IPS-NIHi7 (cell line): Measurements from ENCODE around the gene ANKRD2.

Experiments
- DNase-seq: peaks from one replicate; pipeline ENCODE4 v3.0.0; 2012; ENCODE audit warnings: mixed read lengths; ENCODE audit errors: extremely low spot score

ANKRD2 gene

DNA sequence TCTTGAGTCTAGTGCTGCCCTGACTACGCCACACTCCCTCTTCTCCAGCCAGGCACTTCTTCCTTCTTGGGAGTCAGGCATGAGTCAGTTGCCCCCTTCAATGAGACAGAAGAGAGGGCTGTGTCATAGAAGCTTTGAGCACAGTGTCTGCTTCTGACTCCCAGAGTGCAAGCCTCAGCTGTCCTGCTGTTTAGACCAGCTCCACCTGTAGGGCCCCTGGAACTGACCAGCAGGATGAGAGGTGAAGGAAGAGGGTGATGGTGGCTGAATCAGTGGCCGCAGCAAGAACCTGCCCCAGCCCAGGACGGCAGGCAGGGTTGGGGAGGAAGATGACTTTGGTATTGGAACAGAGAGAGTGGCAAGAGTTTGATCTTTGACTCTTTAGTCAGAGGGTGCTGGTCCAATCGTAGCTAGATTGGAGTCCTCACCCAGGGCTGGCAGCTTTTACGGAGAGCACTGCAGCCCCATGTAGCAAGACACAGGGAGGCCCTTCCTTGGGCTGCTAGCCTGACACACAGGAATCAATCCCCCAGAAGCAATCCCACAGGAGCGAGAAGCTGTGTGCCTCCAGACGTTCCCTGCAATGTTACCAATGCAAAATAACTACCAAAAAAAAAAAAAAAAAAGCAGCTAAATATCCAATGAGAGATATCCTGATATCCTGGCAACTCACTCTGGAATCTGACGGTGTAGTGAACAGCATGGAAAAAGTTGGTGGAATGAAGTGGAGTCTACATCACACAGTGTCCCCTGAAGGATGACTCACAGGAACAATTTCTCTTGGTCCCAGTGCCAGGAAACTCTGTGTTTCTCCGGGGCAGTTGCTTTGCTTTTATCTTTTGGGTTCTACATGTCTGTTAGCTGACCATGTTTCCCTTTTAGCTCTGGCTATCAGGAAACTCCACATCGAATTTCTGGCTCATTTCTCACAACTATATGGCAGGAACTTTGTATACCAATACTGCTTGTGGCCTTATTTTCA is 23.8 kb downstream of the ANKRD2 start:
- no peak for DNase-seq

DNA sequence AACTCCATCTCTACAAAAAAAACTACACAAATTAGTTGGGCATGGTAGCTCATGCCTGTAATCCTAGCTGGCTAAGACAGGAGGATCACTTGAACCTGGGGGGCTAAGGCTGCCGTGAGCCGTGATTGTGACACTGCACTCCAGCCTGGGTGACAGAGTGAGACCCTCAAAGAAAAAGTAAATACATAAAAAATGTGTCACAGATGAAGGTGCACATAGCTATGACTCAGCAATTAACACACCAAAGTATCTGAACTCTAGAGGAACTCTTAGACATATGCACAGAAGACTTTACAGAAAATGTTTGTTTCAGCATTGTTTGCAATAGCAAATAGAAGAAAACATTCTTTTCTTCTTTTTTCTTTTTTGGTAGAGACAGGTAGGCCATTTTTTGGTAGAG is 25.2 kb downstream of the ANKRD2 start:
- no peak for DNase-seq

DNA sequence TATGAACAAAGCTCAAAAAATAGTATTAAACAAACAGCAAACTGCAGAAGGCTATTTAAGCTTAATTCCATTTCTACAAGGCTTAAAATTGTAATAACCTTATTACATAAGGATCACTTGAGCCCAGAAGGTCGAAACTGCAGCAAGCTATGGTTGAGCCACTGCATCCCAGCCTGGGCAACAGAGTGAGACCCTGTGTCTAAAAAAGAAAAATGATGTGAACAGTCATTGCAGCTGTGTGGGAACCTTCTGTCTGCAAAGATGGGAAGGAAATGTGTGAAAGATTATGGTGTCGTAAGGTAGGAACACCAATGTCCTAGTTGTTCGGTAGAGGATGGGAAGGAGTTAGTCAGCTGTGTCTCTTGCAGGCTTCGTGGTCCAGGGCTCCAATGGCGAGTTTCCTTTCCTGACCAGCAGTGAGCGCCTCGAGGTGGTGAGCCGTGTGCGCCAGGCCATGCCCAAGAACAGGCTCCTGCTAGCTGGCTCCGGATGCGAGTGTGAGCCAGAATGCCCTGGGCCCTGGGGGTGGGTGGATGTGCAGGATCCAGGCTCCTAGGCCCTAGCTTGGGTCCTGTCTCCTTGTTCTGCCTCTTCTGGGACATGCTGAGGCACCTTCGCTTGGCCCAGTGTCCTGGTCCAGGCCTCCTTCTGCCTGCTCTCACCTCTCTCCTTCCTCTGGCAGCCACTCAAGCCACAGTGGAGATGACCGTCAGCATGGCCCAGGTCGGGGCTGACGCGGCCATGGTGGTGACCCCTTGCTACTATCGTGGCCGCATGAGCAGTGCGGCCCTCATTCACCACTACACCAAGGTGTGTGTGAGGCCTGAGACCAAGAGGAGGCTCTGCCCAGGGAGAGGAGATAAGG is 26.1 kb downstream of the ANKRD2 start:
- no peak for DNase-seq

DNA sequence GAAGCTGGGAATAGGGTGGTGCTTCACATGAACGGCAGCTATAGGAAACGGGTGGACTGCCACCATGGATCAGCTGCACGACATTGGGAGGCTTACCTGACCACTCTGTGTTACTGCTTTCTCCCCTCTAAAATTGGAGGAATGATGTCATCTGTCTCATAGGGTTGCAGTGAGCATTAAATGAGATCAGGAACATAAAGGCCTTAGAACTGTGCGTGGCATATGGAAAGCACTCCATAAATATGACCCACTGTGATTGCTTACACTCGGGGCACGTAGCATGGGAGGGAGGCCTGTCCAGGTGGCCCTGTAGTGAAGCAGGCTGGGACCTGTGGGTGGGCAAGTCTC is 26.7 kb downstream of the ANKRD2 start:
- DNase-seq = no peak

- no peak for DNase-seq
These were observed 28.0 kb downstream of the ANKRD2 start for GRCh38 chr10:97600616-97601015.

DNA sequence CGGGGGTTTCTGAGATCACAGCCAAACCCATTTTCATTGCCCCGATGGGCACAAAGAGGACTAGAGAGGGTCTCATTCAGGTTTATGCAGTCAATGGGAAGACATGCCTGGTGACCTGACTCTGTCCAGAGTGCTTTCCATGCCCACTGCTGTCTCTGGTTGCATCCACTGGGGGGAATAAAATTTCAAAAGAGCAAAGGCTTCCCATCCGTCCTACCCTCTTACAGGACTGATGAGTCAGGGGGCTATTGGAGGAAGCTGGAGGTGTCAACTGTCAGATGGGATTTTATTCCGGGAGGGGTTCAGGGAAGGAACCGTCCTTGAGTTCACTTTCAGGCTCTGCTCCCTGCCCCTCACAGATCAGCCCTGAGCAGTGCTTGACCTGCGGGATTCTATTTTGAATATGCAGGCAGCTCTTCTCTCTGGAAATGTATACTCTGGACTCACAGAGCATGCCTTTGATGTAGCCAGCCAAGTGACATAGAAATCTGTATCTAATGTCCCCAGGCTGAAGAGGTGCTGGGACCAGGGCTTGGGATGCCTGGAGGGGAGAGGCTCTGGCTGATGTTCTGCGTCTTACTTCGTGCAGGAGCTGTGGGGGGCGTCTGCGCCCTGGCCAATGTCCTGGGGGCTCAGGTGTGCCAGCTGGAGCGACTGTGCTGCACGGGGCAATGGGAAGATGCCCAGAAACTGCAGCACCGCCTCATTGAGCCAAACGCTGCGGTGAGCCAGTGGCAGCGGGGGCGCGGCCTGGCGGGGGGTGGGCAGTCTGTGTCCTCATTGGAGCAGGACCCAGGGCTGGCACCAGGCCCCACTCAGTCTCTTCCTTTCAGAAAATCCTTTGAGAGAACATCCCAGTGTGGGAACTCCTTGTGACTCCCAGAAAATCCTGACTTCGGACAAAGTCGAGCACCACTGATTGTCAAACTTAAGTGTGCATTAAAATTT is 29.0 kb downstream of the ANKRD2 start:
- DNase-seq = no peak

DNA sequence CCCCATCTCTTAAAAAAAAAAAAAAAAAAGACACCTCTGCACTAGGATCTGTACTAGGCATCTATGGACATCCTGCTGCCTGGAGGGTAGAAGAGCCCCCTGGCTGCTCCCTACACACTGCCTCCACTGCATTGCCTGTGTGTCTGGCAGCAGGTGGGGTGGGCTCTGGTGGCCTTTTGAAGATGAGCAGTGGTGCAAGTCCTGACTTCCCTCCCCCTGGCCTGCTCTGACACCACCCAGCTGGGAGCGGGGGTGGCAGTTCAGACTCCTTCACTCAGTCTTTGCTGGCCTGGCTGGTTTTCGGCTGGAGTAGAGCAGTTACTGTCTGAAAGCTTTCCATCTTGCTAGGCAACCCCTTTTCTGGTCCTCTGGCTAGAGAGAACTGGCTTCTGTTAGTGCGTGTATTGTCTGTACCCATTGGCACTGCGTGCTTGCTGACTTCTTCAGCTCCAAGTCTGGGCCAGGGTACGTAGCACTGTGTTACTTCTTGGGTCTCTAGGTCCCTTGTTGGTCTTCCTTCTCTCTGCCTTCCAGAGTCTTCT is 34.6 kb downstream of the ANKRD2 start:
- DNase-seq = no peak

GRCh38 chr10:97608991-97609561 is 36.5 kb downstream of the ANKRD2 start:
- DNase-seq = no peak

- peak; percentile 57 for DNase-seq
These were observed 38.9 kb downstream of the ANKRD2 start for GRCh38 chr10:97611473-97611872.

- peak; percentile 75 for DNase-seq
These were observed 39.8 kb downstream of the ANKRD2 start for GRCh38 chr10:97612386-97612785.

DNA sequence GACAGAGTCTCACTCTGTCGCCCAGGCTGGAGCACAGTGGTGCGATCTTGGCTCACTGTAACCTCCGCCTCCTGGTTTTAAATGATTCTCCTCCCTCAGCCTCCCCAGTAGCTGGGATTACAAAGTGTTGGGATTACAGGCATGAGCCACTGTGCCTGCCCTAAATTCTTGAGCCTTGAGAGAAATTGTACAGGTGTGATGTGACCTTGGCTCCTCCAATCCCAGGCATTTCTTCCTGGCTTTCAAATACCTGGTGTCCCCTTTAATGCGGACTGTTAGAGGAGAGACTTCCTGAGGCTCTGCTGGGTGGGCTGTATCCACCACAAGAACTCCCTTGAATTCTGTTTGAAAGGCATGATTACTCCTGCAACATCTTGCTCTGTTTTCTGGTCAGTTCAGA is 45.7 kb downstream of the ANKRD2 start:
- no peak for DNase-seq

GRCh38 chr10:97618733-97619132 is 46.2 kb downstream of the ANKRD2 start:
- DNase-seq = no peak

DNA sequence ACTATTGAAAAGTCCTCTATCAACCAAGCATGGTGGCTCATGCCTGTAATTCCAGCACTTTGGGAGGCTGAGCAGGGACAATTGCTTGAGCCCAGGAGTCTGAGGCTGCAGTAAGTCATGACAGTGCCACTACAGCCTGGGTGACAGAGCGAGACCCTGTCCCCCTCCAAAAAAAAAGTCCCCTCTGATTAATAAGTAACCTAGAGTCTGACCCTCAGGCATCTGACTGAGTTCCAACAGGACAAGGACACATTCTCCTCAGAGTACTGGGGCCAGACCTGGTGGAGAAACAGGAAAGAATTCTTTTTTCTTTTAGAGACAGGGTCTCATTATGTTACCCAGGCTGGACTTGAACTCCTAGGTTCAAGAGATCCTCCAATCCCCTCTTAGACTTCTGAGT is 50.7 kb downstream of the ANKRD2 start:
- DNase-seq = no peak

DNA sequence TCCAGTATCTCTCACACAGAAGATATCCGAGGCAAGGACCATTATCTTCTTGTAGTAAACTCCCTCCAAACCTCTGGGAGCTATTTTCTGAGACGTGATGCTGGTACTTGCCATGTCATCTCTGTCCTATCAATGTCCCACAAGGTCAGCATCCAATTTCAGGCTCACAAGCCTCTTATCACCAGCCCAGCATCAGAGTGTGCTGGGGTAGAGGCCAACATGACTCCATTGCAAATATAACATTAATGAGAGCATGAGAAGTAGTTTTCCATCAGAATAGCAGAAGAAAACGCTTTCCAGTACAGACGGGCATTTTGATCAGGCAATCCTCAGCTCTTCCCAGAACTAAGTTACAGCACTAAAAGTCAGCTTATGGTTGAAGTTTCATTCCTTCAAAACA is 55.2 kb downstream of the ANKRD2 start:
- no peak for DNase-seq

GRCh38 chr10:97628228-97628627 is 55.6 kb downstream of the ANKRD2 start:
- DNase-seq = no peak

DNA sequence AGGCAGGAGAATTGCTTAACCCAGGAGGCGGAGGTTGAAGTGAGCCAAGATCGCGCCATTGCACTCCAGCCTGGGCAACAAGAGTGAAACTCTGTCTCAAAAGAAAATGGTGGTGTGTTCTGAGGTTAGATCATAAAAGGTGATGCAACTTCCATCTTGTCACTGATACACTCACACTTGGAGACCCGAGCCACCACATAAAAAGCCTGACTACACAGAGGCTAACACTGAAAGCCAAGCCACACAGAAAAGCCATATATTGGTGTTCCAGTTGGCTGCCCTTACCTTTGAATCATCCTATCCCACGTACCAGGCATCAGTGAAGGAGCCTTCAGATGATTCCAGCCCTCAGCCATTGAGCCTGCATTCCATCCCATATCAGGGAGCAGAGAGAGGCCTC is 56.7 kb downstream of the ANKRD2 start:
- DNase-seq = no peak

DNA sequence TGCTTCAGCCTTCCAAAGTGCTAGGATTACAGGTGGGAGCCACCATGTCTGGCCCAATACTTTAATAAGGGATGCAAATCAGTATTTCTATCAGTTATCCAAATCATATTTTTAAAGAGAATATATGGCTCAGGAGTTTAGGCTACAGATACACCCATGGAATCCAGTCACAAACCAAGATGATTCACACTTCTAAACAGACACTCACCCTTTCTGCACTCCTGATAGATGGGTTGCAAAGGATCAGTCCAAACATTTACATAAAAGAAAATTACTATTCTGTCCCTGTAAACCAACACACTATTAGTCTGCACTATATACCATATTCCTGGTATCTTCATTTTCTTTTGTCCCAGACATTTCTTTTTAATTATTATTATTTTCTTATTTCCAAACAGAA is 58.5 kb downstream of the ANKRD2 start:
- DNase-seq = no peak

DNA sequence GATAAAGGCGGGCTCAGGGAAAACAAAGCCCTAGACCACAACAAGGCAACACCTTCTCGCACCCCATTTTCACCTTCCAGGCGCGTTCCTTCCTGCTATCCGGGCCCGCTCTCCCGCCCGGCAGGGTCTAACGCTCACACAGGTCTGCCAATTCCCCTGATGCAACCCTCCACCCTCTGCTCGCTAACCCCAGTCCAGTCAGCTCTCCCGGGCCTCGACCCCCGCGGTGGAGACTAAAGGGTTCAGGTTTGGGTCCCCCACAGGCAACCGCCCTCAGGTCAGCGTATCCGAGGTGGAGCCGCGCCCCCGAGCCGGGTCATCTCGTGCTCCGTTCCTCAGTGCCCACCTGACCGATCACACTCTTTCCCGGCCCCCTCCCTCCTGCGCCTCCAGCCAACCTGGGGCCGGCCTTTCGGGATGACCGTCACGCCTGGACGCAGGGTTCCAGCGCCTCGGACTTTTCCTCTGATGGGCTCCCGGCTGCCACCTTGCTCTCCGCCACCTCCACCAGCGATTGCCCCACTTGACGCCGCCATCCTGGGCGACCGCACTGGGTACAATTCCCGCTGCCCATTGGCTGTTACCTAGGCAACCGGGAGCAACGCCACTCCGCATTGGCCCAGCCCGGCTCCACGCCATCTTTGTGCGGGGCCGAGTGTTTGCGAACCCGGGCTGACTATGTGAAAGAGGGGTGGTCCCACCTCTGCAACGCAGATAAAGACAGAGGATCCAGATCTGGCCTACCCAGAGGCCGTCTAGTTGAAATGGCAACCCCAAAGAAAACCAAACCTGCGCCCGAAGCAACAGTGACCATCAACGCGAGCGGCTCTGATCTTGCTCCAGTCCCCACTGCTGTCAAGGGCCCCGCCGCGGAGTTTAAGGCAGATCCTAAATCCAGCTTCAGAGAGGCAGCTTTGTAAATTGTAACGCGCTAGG is 60.6 kb downstream of the ANKRD2 start, which contains the start of gene MORN4:
MORN4 (minus strand) TSS at position 552 of the 936 bp plus-strand sequence. CDS start 13,847 bp downstream, outside the sequence.
- peak; percentile 96 for DNase-seq
